HCT116 (cell line): ENCODE results near the gene ZNF423.

Experiments used
- CTCF ChIP-seq, 3 experiments: fragments of 200-600 bp in 1 of 3; sonication (generic) in 1 of 3; IDR thresholded peaks in 2 of 3; conservative IDR thresholded peaks in 1 of 3; 2 replicates each; pipeline ENCODE4 v1.5.1; 2012 to 2017; ENCODE audit warnings: low read depth in 2 of 3, low read length in 2 of 3, antibody characterized with exemption in 1 of 3, borderline replicate concordance in 1 of 3, control low read depth in 1 of 3, mild to moderate bottlenecking in 1 of 3, mixed read lengths in 1 of 3, mixed run types in 1 of 3, moderate library complexity in 1 of 3; ENCODE audit not compliant: insufficient read depth in 1 of 3
- ELF1 ChIP-seq: IDR thresholded peaks from 2 replicates; pipeline ENCODE4 v1.6.1; 2012; ENCODE audit warnings: low read depth, borderline replicate concordance
- MAX ChIP-seq: IDR thresholded peaks from 2 replicates; pipeline ENCODE4 v1.6.1; 2012
- POLR2A ChIP-seq: IDR thresholded peaks from 2 replicates; pipeline ENCODE4 v1.7.0; 2011; ENCODE audit warnings: borderline replicate concordance; ENCODE audit not compliant: insufficient read depth, insufficient read length; ENCODE audit errors: extremely low read depth
- REST ChIP-seq: IDR thresholded peaks from 2 replicates; pipeline ENCODE4 v1.6.1; 2012; ENCODE audit warnings: low read depth
- SP1 ChIP-seq: IDR thresholded peaks from 2 replicates; pipeline ENCODE4 v1.6.1; 2012; ENCODE audit warnings: low read depth
- YY1 ChIP-seq: IDR thresholded peaks from 2 replicates; pipeline ENCODE4 v1.6.1; 2011; ENCODE audit warnings: low read length, low read depth, moderate library complexity, mild to moderate bottlenecking; ENCODE audit not compliant: insufficient replicate concordance; ENCODE audit errors: extremely low read depth
- ZNF274 ChIP-seq: fragments of 200-500 bp; sonication (Bioruptor generic); IDR thresholded peaks from 2 replicates; pipeline ENCODE4 v1.6.1; 2014; ENCODE audit warnings: mild to moderate bottlenecking, low read depth, low read length, inconsistent platforms

- no peak for TF ChIP-seq ELF1
- no peak for TF ChIP-seq MAX
- no peak for TF ChIP-seq POLR2A
- TF ChIP-seq REST: no peak
- TF ChIP-seq CTCF (IDR thresholded peaks at IDR 0.05 in 2 of 3, conservative IDR thresholded peaks at IDR 0.05 in 1 of 3; ENCODE audit: borderline replicate concordance in 1 of 3, insufficient read depth in 1 of 3, low read depth in 2 of 3, low read length in 2 of 3): no peak
- no peak for TF ChIP-seq ZNF274
- no peak for TF ChIP-seq YY1
- no peak for TF ChIP-seq SP1
Observed at GRCh38 chr16:49576173-49576494, 279.8 kb downstream of the ZNF423 start.
